Activated CD4-positive, alpha-beta memory T cell treated with anti-CD3 and anti-CD28 coated beads for 36 hours (primary cell): ENCODE measurements around the gene PDAP1. TPM values are rescaled to one million over a fixed set of nuclear protein-coding genes. Genes with fewer than 3 reads are reported as not detected.
A peak's percentile ranks its signal among the peaks of the same experiment; 100 is the strongest.

Experiments used
- CTCF ChIA-PET: fragments of 350-600 bp; sonication (Branson Sonifier 250); formaldehyde crosslinking; loops from one replicate; lab custom pipeline; 2021; ENCODE audit warnings: antibody characterized with exemption, inconsistent platforms; lab: Charles Lee
- POLR2A ChIA-PET: fragments of 350-600 bp; sonication (Branson Sonifier 250); formaldehyde crosslinking; loops from one replicate; lab custom pipeline; 2021; ENCODE audit warnings: antibody characterized with exemption; lab: Charles Lee
- DNase-seq: peaks from one replicate; pipeline ENCODE4 v3.0.0-alpha.2; 2020
- H3K27ac Mint-ChIP-seq: one replicate; pipeline ENCODE4 v1.8.0; 2021; ENCODE audit warnings: mixed read lengths
- H3K27me3 Mint-ChIP-seq: one replicate; pipeline ENCODE4 v1.8.0; 2021; ENCODE audit warnings: mixed read lengths
- H3K36me3 Mint-ChIP-seq: one replicate; pipeline ENCODE4 v1.8.0; 2021; ENCODE audit warnings: mixed read lengths
- H3K4me1 Mint-ChIP-seq: one replicate; pipeline ENCODE4 v1.8.0; 2021; ENCODE audit warnings: low read depth, mixed read lengths
- H3K4me3 Mint-ChIP-seq: one replicate; pipeline ENCODE4 v1.8.0; 2021; ENCODE audit warnings: mild to moderate bottlenecking, mixed read lengths
- H3K9me3 Mint-ChIP-seq: one replicate; pipeline ENCODE4 v1.8.0; 2021; ENCODE audit warnings: mixed read lengths
- intact Hi-C: fragments of 100-400 bp; cut with micrococcal nuclease; formaldehyde crosslinking; loops from one replicate; pipeline ENCODE4 v1.15.1; 2023
- total RNA-seq, 2 experiments: library from RNA; stranded (reverse); gene quantifications; one replicate each; pipeline ENCODE4 v1.2.3, GENCODE V29; 2021

PDAP1 gene
- total RNA-seq, 2 experiments from 2014 or later: 149 to 162 TPM

GRCh38 chr7:99373091-99374066 lies 35.0 kb downstream of the PDAP1 start:
- Mint-ChIP-seq H3K9me3 (no peaks in the 10 kb centered on the region), H3K36me3 (peaks cover 16% of the 10 kb centered on the region), H3K27ac (peak overlapping the region; percentile 21), H3K4me3 (peak overlapping the region; percentile 64), H3K4me1 (peaks cover 25% of the 10 kb centered on the region), H3K27me3 (no peaks in the 10 kb centered on the region)
- no peak for DNase-seq
- intact Hi-C loops: loop anchor here (1.0 to 2.0 kb wide), 3 partner anchors 35 to 495 kb away; partner anchors contain the start of genes BUD31, PDAP1 and TRRAP
- ChIA-PET POLR2A (interaction anchor here (2.9 kb wide), 1 partner anchor 35 kb away, joined by 21 read pairs; the partner anchor contains the start of genes BUD31 and PDAP1), CTCF (interaction anchor here (1.4 kb wide), 1 partner anchor 13 kb away, joined by 3 read pairs; no protein-coding TSS in a partner anchor)

- no peaks in the 10 kb centered on the region for H3K9me3 Mint-ChIP-seq
Observed at GRCh38 chr7:99372275-99373090, 35.9 kb downstream of the PDAP1 start.

GRCh38 chr7:99371376-99371920 lies 36.9 kb downstream of the PDAP1 start:
- DNase-seq: no peak
- no peaks in the 10 kb centered on the region for H3K27me3 Mint-ChIP-seq
- peaks cover 10% of the 10 kb centered on the region for H3K4me1 Mint-ChIP-seq
- H3K9me3 Mint-ChIP-seq: no peaks in the 10 kb centered on the region
- POLR2A ChIA-PET: interaction anchor here (1.2 kb wide), 1 partner anchor 37 kb away, joined by 3 read pairs; the partner anchor contains the start of genes BUD31 and PDAP1
- intact Hi-C loops: no loop called here
- H3K27ac Mint-ChIP-seq: no peak overlapping the region
- peaks cover 9% of the 10 kb centered on the region for H3K36me3 Mint-ChIP-seq
- no peak overlapping the region for H3K4me3 Mint-ChIP-seq
- CTCF ChIA-PET: no interaction called here

More at GRCh38 chr7:99372275-99373090, 35.9 kb downstream of the PDAP1 start:
- DNase-seq: no peak
- H3K36me3 Mint-ChIP-seq: peaks cover 10% of the 10 kb centered on the region
- peak overlapping the region; percentile 35 for H3K4me3 Mint-ChIP-seq
- ChIA-PET POLR2A (interaction anchor here (1.2 kb wide), 1 partner anchor 36 kb away, joined by 3 read pairs; the partner anchor contains the start of genes BUD31 and PDAP1), CTCF (interaction anchor here (0.5 kb wide), 1 partner anchor 56 kb away, joined by 3 read pairs; no protein-coding TSS in a partner anchor)
- H3K27ac Mint-ChIP-seq: peak overlapping the region; percentile 21
- H3K4me1 Mint-ChIP-seq: peaks cover 17% of the 10 kb centered on the region
- H3K27me3 Mint-ChIP-seq: no peaks in the 10 kb centered on the region
- intact Hi-C loops: no loop called here

GRCh38 chr7:99369767-99370391 lies 38.5 kb downstream of the PDAP1 start:
- Mint-ChIP-seq H3K27ac (peak overlapping the region; percentile 38), H3K27me3 (no peaks in the 10 kb centered on the region), H3K9me3 (no peaks in the 10 kb centered on the region), H3K36me3 (peaks cover 18% of the 10 kb centered on the region), H3K4me3 (no peak overlapping the region), H3K4me1 (peaks cover 6% of the 10 kb centered on the region)
- ChIA-PET CTCF (no interaction called here), POLR2A (no interaction called here)
- intact Hi-C loops: no loop called here
- no peak for DNase-seq

GRCh38 chr7:99368750-99369389 lies 39.5 kb downstream of the PDAP1 start:
- ChIA-PET CTCF (no interaction called here), POLR2A (no interaction called here)
- no peak for DNase-seq
- Mint-ChIP-seq H3K27me3 (no peaks in the 10 kb centered on the region), H3K27ac (no peak overlapping the region), H3K9me3 (no peaks in the 10 kb centered on the region), H3K4me3 (no peak overlapping the region), H3K36me3 (peaks cover 24% of the 10 kb centered on the region), H3K4me1 (peaks cover 6% of the 10 kb centered on the region)
- intact Hi-C loops: no loop called here

- intact Hi-C loops: no loop called here
Observed at GRCh38 chr7:99366646-99367045, 41.8 kb downstream of the PDAP1 start.

GRCh38 chr7:99365318-99366141 lies 42.9 kb downstream of the PDAP1 start:
- Mint-ChIP-seq H3K4me3 (no peak overlapping the region), H3K9me3 (no peaks in the 10 kb centered on the region), H3K27ac (no peak overlapping the region), H3K4me1 (peaks cover 5% of the 10 kb centered on the region), H3K27me3 (no peaks in the 10 kb centered on the region), H3K36me3 (peaks cover 40% of the 10 kb centered on the region)
- ChIA-PET CTCF (interaction anchor here (0.8 to 1.2 kb wide), 3 partner anchors 27 to 49 kb away, joined by 3 to 5 read pairs (median 3); no protein-coding TSS in a partner anchor), POLR2A (no interaction called here)
- DNase-seq: peak; percentile 67
- intact Hi-C loops: no loop called here

More at GRCh38 chr7:99366646-99367045, 41.8 kb downstream of the PDAP1 start:
- peaks cover 32% of the 10 kb centered on the region for H3K36me3 Mint-ChIP-seq
- ChIA-PET POLR2A (no interaction called here), CTCF (interaction anchor here (0.7 to 0.9 kb wide), 2 partner anchors 12 to 40 kb away, joined by 3 to 5 read pairs; no protein-coding TSS in a partner anchor)
- no peak overlapping the region for H3K4me3 Mint-ChIP-seq
- H3K27me3 Mint-ChIP-seq: no peaks in the 10 kb centered on the region
- peaks cover 5% of the 10 kb centered on the region for H3K4me1 Mint-ChIP-seq
- no peaks in the 10 kb centered on the region for H3K9me3 Mint-ChIP-seq
- DNase-seq: no peak
- no peak overlapping the region for H3K27ac Mint-ChIP-seq

GRCh38 chr7:99363286-99363685 lies 45.1 kb downstream of the PDAP1 start:
- no peak for DNase-seq
- Mint-ChIP-seq H3K4me1 (no peaks in the 10 kb centered on the region), H3K27me3 (no peaks in the 10 kb centered on the region), H3K4me3 (no peak overlapping the region), H3K9me3 (no peaks in the 10 kb centered on the region), H3K36me3 (peaks cover 44% of the 10 kb centered on the region), H3K27ac (no peak overlapping the region)
- intact Hi-C loops: no loop called here
- ChIA-PET POLR2A (no interaction called here), CTCF (no interaction called here)

GRCh38 chr7:99362801-99363200 lies 45.6 kb downstream of the PDAP1 start:
- no peak overlapping the region for H3K27ac Mint-ChIP-seq
- ChIA-PET CTCF (no interaction called here), POLR2A (no interaction called here)
- no peaks in the 10 kb centered on the region for H3K9me3 Mint-ChIP-seq
- H3K4me1 Mint-ChIP-seq: no peaks in the 10 kb centered on the region
- peaks cover 49% of the 10 kb centered on the region for H3K36me3 Mint-ChIP-seq
- H3K4me3 Mint-ChIP-seq: no peak overlapping the region
- intact Hi-C loops: no loop called here
- DNase-seq: no peak
- H3K27me3 Mint-ChIP-seq: no peaks in the 10 kb centered on the region

GRCh38 chr7:99359465-99360154 lies 48.8 kb downstream of the PDAP1 start:
- POLR2A ChIA-PET: no interaction called here

More at GRCh38 chr7:99359465-99360154, 48.8 kb downstream of the PDAP1 start:
- Mint-ChIP-seq H3K9me3 (no peaks in the 10 kb centered on the region), H3K36me3 (peaks cover 41% of the 10 kb centered on the region), H3K27me3 (no peaks in the 10 kb centered on the region), H3K4me3 (no peak overlapping the region), H3K27ac (no peak overlapping the region), H3K4me1 (no peaks in the 10 kb centered on the region)
- DNase-seq: no peak
- intact Hi-C loops: no loop called here
- CTCF ChIA-PET: interaction anchor here (1.0 to 1.3 kb wide), 2 partner anchors 9 to 330 kb away, joined by 3 read pairs; no protein-coding TSS in a partner anchor
